PFSK-1 (cell line): ENCODE measurements around the gene IRX4.

ENCODE experiments used
- FOXP2 ChIP-seq: optimal IDR thresholded peaks from 2 replicates; pipeline ENCODE3; 2011; ENCODE audit warnings: borderline replicate concordance, control low read depth, inconsistent platforms; ENCODE audit not compliant: insufficient read depth; ENCODE audit errors: extremely low read length, extremely low read depth
- POLR2AphosphoS5 ChIP-seq: IDR thresholded peaks from 2 replicates; pipeline ENCODE4 v1.6.1; 2012; ENCODE audit warnings: low read depth, mild to moderate bottlenecking, control low read depth, low read length, moderate library complexity
- SIN3A ChIP-seq: IDR thresholded peaks from 2 replicates; pipeline ENCODE4 v1.6.1; 2012; ENCODE audit warnings: mild to moderate bottlenecking, low read length, moderate library complexity, borderline replicate concordance; ENCODE audit not compliant: insufficient read depth
- TAF1 ChIP-seq: IDR thresholded peaks from 2 replicates; pipeline ENCODE4 v1.6.1; 2012; ENCODE audit warnings: low read length, control low read depth, borderline replicate concordance; ENCODE audit not compliant: insufficient read depth
- TF ChIP-seq, protein P1 (sequence below), 2 experiments: IDR thresholded peaks; 2 replicates each; pipeline versions ENCODE4 v1.6.1 to v1.8.0; 2011 to 2012; ENCODE audit warnings: low read depth in 2 of 2, low read length in 2 of 2, control low read depth in 1 of 2, inconsistent platforms in 1 of 2, mild to moderate bottlenecking in 1 of 2, moderate library complexity in 1 of 2; ENCODE audit not compliant: insufficient read depth in 1 of 2

IRX4 gene

DNA sequence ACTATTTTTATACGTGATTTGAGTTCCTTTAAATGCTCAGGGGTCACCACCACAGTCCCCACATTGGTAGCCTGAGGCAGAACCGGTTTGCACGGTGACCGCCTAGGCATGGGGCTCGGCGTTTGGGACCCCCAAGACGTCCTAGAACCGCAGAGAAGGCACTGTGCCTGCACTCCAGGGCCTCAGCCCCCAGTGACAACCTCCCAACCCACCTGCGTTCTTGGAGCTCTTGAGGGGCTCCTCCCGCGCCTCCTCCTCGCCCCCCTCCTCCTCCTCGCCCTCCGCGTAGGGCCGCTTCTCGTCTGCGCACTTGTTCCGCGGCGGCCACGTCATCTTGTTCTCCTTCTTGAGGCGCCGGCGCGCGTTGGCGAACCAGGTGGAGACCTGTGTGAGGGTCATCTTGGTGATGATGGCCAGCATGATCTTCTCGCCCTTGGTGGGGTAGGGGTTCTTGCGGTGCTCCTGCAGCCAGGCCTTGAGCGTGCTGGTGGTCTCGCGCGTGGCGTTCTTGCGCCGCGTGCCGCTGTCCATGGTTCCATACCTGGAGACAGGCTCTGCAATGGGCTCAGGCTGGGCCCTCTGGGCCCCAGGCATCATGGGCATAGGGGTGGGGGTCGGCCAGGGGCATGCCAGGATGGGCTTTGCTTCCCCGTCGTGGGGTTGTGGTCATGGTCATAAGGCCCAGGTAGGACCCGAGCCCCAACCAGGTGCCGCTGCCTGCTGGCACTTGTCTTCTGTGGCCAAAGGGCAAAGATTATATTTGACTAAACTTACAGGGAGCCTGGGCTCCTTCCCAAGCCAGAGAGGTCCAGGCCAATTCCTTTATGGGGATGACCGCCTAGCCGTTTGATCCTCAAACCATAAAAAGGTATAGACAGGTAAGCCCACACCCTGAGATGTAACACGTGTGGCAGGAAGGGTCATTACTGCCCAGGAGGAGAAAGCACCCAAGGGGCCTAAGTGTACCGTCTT is 3.1 kb downstream of the IRX4 start:
- TF ChIP-seq FOXP2: no peak
- TF ChIP-seq, protein P1, sequence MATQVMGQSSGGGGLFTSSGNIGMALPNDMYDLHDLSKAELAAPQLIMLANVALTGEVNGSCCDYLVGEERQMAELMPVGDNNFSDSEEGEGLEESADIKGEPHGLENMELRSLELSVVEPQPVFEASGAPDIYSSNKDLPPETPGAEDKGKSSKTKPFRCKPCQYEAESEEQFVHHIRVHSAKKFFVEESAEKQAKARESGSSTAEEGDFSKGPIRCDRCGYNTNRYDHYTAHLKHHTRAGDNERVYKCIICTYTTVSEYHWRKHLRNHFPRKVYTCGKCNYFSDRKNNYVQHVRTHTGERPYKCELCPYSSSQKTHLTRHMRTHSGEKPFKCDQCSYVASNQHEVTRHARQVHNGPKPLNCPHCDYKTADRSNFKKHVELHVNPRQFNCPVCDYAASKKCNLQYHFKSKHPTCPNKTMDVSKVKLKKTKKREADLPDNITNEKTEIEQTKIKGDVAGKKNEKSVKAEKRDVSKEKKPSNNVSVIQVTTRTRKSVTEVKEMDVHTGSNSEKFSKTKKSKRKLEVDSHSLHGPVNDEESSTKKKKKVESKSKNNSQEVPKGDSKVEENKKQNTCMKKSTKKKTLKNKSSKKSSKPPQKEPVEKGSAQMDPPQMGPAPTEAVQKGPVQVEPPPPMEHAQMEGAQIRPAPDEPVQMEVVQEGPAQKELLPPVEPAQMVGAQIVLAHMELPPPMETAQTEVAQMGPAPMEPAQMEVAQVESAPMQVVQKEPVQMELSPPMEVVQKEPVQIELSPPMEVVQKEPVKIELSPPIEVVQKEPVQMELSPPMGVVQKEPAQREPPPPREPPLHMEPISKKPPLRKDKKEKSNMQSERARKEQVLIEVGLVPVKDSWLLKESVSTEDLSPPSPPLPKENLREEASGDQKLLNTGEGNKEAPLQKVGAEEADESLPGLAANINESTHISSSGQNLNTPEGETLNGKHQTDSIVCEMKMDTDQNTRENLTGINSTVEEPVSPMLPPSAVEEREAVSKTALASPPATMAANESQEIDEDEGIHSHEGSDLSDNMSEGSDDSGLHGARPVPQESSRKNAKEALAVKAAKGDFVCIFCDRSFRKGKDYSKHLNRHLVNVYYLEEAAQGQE (IDR thresholded peaks at IDR 0.05; ENCODE audit: insufficient read depth in 1 of 2, low read depth in 2 of 2, low read length in 2 of 2): peak in 1 of 2 experiments; percentile 54; a peak in 1 of 4 replicates
- no peak for TF ChIP-seq TAF1
- no peak for TF ChIP-seq POLR2AphosphoS5
- TF ChIP-seq SIN3A: no peak

DNA sequence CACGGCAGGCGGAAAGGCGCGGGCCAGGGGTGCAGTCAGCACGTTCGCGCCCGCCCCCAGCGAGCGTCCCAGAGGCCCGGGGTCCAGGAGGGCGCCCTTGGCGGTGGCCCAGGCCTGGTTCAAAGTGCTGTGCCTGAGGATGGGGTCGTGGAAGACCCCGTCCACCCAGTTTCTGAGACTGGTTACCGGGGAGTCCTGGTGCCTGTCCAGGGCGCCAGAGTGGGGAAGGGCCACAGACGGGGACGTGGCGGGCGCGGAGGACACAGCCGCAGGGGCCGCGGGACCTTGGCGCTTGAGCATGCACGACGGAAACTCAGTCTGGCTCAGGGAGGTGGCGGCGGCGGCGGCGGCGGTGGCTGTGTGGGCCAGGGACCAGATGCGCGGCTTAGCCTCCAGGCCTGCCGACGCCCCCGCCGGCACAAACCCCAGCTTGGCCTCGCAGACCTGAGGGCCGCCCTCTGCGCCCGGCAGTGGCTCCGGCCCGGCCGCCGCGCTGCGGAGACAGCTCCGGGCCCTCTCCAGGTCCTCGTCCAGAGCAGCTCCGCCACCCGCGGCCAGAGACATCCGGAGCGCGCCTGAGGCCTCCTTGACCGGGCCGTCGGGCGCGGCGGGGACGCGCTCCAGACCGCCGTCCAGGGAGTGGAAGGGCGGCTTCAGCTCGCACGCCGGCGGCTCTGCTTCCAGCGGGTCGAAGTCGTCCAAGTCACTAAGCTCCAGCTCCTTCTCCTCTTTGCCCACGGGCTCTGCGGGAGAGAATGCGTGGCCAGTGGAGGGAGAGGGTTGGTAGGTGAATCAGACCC is 4.5 kb downstream of the IRX4 start:
- TF ChIP-seq TAF1 (no peak), SIN3A (no peak), POLR2AphosphoS5 (no peak), FOXP2 (no peak)
- TF ChIP-seq, protein P1 (IDR thresholded peaks at IDR 0.05; ENCODE audit: insufficient read depth in 1 of 2, low read depth in 2 of 2, low read length in 2 of 2): no peak

DNA sequence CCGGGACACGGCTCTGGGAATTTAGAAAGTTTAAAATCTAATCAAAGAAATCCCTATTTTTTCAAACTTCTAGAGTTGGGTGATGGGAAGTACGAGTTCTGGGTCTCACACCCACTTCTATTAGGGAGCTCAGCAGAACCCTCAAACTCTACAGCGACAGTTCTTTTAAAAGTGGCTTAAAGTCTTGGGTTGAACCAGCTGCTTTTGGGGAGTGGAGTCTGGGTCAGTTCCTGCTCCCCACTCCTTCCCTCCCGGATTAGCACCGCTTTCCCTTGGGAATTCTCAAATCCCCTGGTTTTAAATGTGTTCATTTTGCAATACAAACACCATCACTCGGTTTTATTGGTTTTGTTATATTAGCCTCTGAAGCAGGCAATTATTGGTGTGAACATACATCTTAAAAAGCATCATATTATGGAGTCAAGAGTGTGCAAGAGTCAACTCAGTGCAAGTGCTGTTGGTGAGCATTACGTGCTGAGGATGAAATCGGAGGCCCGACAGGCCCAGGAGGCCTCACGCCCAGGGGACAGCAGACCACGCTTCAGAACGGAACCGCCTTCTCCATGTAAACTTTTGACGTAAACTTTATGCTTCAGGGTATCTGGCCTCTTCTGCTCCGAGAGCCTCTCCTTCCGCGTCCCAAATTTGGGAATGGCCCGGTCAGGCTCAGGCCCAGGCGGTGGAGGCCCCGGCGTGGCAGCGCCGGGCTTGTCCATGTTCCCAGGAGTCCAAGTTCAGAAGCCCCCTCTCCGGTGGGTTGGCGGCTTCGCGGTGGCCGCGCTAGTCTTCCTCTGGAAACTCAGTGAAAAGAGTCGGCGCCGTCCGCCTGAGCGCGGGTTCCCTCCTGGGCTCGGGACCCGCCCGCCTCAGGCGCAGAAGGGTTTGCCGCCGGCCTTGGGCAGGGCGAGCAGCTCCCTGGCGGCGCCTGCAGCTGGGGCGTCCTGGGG is 5.3 kb downstream of the IRX4 start:
- TF ChIP-seq FOXP2: no peak
- TF ChIP-seq, protein P1 (IDR thresholded peaks at IDR 0.05; ENCODE audit: insufficient read depth in 1 of 2, low read depth in 2 of 2, low read length in 2 of 2): no peak
- no peak for TF ChIP-seq SIN3A
- TF ChIP-seq POLR2AphosphoS5: no peak
- no peak for TF ChIP-seq TAF1

DNA sequence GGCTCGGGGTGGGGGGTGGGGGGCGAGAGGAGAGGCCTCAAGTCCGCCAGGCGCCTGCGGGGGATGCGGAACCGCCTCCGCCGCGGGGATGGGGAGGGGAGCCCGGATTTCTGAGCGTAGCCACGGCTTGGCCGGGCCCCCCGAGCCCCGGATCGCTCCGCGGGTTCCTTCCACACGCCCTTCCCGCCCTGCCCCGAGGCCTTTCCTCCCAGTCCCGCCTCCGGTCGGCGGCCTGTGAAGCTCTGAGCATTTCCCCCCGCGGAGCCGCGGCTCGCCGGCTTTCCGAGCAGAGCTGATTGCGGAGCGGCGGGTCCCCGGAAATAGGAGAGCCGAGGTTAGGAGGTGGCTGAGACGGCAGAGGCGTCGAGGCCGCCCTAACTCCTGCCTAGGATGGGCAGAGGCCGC is 6.1 kb downstream of the IRX4 start:
- TF ChIP-seq FOXP2: no peak
- TF ChIP-seq TAF1: no peak
- TF ChIP-seq, protein P1 (IDR thresholded peaks at IDR 0.05; ENCODE audit: insufficient read depth in 1 of 2, low read depth in 2 of 2, low read length in 2 of 2): no peak
- no peak for TF ChIP-seq SIN3A
- TF ChIP-seq POLR2AphosphoS5: no peak
